Measurements from ENCODE around the gene IL9R.
"Not testable (repeated sequence)": the region's sequence is repeated elsewhere in the genome, so short reads cannot be mapped to it uniquely, and the experiment has no call there.

The IL9R gene

GRCh38 chrX:156029296-156029695, 31.8 kb downstream of the IL9R start:
- not testable (repeated sequence) for DNase-seq (ENCODE audit: extremely low read depth in 1 of 2, low read depth in 1 of 2)

GRCh38 chrX:156029707-156030442, 32.4 kb downstream of the IL9R start:
- not testable (repeated sequence) for DNase-seq (ENCODE audit: extremely low read depth in 1 of 2, low read depth in 1 of 2)

DNA sequence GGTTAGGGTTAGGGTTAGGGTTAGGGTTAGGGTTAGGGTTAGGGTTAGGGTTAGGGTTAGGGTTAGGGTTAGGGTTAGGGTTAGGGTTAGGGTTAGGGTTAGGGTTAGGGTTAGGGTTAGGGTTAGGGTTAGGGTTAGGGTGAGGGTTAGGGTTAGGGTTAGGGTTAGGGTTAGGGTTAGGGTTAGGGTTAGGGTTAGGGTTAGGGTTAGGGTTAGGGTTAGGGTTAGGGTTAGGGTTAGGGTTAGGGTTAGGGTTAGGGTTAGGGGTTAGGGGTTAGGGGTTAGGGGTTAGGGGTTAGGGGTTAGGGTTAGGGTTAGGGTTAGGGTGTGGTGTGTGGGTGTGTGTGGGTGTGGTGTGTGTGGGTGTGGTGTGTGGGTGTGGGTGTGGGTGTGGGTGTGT, 33.0 kb downstream of the IL9R start:
- DNase-seq (ENCODE audit: extremely low read depth in 1 of 2, low read depth in 1 of 2), result not testable (repeated sequence)
